ENCODE data around the gene SLC25A5.
A peak's percentile ranks its signal among the peaks of the same experiment; 100 is the strongest.
"Not testable (repeated sequence)": the region's sequence is repeated elsewhere in the genome, so short reads cannot be mapped to it uniquely, and the experiment has no call there.

Gene SLC25A5

DNA sequence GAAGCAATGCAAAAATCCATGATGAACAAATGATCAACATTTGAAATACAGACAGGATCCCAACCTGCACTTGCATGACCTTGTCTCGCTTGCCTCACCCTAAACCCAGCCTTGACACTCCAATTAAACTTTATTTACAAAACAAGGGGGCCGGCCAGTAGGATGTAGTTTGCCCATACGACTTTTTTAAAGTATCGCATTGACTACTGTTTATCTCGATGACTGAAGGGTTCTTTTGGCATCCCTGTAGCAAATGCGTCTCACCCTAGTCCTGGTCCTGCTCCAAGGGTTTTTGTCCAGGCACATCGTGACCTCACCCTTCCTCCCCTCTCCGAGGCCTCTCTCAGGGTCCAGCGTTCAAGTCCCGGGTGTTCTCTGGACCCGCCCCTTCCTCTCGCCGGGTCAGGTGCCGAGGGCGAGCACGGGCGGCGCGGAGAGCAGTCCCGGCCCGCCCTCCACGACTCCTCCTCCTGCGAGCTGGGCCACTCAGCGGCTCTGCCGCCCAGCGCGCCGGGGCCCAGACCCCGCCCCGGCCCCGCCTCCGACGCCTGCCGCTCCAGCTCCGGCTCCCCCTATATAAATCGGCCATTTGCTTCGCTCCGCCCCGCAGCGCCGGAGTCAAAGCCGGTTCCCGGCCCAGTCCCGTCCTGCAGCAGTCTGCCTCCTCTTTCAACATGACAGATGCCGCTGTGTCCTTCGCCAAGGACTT, at the start of gene SLC25A5:
TSS of gene SLC25A5 (plus strand) at position 603 of the 709 bp plus-strand sequence. CDS start at position 675, 72 bp downstream.
- peak; percentile 79 for DNase-seq (ENCODE audit: low spot score)

DNA sequence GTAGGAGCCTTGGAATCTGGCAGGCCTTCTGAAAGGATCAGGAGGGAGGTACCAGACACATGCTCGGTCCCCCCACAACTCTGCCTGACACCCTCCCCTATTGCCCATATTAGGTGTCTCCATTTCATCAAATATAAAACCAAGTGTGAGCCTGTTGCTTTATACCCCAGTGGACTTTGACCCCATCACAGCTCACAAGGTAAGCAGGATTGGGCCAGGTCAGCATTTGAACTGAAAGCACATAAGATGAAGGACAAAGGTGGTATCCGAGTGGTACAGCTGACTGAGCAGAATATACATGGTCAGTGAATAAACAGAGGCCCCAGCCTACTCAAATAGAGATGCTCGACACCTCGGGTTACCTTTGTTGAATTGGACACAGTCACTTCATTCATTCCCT, 49.1 kb upstream of the SLC25A5 start:
- no peak for DNase-seq (ENCODE audit: low spot score)

DNA sequence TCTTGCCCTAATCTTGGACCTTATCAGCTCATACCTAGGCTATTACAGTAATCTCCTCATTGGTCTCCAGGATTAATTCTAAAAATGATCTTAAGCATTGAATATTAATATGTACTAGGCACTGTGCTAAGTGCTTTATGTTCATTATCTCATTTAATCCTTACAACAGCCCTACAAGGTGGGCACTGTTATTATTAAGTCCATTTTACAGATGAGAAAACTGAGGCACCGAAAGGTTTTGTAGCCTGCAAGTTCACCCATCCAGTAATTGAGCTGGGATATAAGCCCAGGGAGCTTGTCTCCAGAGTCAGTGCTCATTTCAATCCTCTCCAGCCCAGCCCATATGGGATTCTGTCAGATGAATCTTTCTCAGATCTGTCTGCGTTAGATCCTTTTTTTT, 48.3 kb upstream of the SLC25A5 start:
- DNase-seq (ENCODE audit: low spot score): no peak

DNA sequence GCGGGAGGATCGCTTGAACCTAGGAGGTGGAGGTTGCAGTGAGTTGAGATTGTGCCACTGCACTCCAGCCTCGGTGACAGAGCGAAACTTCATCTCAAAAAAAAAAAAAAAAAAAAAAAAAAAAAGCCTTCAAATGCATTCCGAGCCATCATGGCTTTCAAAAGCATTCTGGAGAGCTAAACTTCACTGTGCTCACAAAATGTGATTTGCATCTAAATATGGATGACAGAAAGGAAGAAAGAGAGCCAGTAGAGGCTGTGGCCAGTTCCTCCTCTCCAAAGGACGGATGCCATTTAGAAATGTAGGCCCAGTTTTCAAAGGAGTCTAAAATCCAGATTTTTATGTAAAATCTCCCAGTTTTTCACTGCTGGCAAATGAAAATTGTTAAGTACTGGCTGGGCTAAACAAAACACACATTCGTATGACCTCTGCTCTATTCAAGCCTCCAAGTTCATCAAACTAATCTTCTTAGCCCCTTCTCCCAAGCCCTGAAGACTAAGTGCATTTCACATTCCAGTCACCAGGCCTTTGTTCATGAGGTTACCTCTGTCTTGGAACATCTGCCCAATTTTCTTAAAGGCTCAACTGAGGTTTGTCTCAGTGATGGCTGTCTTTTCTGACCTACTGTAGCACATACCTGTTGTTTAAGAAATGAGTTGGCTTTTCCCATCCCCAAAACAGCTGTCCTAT, 47.1 kb upstream of the SLC25A5 start:
- DNase-seq (ENCODE audit: low spot score): no peak

DNA sequence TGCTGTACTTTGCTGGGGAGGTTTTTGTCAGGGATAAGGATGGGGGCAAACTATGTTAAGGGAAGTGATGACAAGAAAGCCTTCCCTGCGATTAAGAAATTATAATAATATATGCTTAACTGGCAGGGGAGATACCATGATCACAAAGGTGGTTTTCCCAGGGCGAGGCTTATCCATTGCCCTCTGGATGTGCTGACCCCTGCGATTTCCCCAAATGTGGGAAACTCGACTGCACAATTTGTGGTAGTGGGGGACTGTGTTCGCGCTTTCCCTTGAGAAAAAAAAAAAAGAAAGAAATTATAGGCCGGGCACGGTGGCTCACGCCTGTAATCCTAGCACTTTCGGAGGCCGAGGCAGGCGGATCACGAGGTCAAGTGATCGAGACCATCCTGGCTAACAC, 44.6 kb upstream of the SLC25A5 start:
- no peak for DNase-seq (ENCODE audit: low spot score)

DNA sequence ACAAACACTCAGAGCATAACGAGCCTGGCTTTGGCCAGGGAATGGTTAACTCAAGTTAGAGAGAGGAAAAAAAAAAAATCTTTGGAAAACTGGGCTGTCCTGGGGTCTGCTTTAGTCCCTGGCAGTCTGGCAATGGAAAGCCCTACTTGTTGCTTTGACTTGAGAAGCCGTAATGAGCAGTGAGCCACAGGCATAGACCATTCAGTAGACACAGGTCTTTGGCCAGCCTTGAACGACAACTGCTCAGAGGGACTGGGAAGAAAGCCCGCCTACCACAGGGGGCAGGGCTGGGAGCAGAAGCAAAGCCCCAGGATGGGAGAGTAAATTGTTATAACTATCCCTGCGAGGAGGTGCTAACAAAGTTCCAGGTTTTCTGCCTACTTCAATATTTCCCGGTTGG, 43.2 kb upstream of the SLC25A5 start:
- no peak for DNase-seq (ENCODE audit: low spot score)

DNA sequence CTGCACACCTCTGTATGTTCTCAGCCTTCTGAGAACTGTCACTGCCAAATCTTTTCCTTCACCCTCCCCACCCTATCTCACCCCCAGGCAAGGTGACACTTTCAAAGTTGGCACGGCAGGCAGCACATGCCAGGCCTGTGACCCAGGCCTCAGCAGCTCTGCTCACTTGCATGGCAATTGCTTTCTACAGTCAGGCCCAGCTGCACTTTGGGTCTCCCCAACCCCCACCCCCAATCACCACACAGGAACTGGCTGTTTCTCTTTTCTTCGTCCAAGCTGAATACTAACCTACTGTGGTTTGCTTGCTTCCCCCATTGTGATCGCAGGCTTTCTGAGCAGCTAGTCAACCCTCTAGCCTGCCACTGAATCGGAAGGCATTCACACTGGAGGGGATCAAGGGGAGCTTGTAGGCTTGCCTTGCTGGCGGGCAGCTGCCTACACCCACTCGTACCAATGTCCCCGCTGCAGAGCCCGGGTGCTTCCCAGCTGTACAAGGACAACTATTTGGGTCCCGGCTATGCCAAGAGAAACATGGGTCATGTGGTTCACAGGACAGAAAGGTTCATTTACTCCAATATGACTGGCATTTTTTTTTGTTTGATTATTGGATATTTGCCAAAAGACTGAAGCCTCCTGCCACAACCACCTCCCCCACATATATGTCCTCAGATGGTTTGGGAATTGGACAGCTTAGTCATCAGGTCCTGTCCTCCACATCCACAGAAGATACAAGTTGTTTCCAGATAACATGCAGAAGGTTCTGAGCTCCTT, 41.0 kb upstream of the SLC25A5 start:
- no peak for DNase-seq (ENCODE audit: low spot score)

DNA sequence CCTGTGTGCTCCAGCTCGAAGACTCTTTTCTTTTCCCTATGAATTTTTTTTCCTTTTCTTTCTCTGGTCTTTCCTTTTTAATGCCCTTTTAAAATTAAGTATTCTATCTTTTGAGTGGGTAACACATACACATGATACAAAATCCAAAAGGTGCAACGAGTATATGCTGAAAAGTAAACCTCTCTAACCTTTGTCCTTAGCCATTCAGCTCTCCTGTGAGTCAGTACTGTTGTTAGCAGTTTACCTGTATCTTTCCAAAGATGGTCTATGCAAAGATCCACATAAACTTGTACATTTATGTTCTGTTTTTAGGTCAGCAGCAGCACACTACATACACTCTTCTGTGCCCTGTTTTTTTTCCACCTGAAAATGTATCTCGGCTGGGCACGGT, 40.5 kb upstream of the SLC25A5 start:
- no peak for DNase-seq (ENCODE audit: low spot score)

- DNase-seq (ENCODE audit: low spot score): no peak
Observed at GRCh38 chrX:119429471-119429870, 38.8 kb upstream of the SLC25A5 start.

DNA sequence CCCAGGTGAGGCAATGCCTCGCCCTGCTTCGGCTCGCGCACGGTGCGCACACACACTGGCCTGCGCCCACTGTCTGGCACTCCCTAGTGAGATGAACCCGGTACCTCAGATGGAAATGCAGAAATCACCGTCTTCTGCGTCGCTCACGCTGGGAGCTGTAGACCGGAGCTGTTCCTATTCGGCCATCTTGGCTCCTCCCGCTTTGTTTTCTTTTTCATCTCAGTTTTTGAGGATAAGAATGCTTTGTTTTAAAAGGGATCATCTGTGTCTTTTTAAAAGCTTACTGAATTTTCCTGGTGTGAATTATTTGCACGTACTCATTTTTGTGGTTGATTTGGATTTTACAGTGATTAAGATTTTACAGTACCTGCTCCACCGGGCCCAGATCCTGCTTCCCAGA, 26.9 kb upstream of the SLC25A5 start:
- DNase-seq (ENCODE audit: low spot score): not testable (repeated sequence)

DNA sequence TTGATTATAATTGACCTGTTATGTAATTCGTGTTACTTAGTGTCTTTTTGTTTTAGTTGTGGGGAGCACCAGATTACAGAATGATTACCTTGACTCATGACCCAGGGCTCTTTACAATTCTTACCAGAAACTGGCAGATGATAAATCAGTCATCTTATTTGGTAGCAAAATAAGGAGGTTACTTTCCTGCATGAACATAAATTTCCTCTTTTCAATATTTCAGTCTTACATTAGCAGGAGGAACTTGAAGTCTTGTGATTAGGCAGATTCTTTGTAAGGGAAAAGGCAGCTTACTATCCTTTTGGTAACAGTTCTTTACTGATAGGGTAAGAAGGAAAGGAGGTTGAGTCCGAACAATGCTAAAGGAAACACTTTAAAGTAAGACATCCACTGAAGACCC, 26.0 kb upstream of the SLC25A5 start:
- no peak for DNase-seq (ENCODE audit: low spot score)

DNA sequence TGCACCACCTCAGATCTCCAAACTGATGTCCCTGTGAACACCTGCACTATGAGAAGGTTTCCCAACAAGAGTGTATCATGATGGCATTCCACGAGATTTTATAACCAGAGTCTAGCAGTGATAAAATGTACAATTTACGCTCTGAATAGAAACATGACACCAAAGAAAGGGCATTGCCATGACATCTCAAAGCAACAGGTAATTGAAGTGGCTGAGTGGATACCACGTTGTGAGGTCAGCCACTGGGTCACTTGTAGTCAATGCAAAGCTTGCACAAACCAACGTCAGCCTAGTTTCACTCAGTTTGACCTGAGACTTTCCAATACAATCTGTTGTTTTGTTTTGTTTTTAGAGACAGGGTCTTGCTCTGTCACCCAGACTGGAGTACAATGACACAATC, 15.0 kb upstream of the SLC25A5 start:
- DNase-seq (ENCODE audit: low spot score): no peak

DNA sequence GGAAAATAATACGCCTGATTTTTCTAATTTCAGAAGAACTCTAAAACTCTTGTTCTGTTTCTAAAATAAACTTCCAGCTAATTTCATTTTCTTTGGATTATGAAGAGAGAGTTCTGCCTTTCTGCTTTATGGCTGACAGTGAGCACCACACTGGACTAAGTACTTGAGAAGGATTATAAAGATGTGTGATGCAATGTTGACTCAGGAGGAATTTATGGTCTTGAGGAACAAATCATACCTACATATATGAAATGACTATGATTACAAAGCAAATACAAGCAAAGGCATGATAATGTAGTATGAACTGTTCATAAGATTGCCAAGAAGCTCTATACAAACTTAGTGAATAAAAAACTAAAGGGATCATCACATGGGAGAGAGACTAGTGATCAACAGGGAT, 13.0 kb upstream of the SLC25A5 start:
- DNase-seq (ENCODE audit: low spot score): no peak

DNA sequence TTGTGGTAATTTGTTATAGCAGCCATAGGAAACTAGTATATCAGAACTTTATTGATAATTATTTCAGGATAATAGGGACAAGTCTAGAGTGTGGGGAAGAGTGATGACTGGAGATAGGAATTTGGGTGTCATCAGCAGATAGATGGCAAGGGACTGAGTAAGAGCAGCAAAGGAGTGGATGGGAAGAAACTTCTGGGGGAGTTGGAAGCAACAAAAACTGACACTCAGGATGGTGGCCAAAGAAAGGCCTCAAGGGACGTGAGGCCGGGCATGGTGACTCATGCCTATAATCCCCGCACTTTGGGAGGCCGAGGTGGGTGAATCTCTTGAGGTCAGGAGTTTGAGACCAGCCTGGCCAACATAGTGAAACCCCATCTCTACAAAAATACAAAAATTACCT, 9.1 kb upstream of the SLC25A5 start:
- DNase-seq (ENCODE audit: low spot score): no peak

DNA sequence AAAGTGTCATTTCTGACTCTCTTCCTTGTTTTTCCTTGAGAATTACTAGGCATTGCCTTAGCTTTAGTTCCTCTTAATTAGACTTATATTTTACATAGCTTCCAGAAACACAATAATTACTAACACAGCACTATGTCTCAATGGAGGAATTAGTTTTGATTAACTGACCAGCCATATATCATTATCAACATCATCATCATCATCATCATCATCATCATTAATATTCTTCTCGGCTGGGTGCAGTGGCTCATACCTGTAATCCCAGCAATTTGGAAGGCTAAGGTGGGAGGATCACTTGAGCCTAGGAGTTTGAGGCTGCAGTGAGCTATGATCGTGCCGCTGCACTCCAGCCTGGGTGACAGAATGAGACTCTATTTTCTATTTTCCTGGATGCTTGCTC, 2.7 kb upstream of the SLC25A5 start:
- no peak for DNase-seq (ENCODE audit: low spot score)

- no peak for DNase-seq (ENCODE audit: low spot score)
Observed at GRCh38 chrX:119466970-119467369, 1.3 kb upstream of the SLC25A5 start.

- no peak for DNase-seq (ENCODE audit: low spot score)
Observed at GRCh38 chrX:119467433-119467832, 811 bp upstream of the SLC25A5 start.

DNA sequence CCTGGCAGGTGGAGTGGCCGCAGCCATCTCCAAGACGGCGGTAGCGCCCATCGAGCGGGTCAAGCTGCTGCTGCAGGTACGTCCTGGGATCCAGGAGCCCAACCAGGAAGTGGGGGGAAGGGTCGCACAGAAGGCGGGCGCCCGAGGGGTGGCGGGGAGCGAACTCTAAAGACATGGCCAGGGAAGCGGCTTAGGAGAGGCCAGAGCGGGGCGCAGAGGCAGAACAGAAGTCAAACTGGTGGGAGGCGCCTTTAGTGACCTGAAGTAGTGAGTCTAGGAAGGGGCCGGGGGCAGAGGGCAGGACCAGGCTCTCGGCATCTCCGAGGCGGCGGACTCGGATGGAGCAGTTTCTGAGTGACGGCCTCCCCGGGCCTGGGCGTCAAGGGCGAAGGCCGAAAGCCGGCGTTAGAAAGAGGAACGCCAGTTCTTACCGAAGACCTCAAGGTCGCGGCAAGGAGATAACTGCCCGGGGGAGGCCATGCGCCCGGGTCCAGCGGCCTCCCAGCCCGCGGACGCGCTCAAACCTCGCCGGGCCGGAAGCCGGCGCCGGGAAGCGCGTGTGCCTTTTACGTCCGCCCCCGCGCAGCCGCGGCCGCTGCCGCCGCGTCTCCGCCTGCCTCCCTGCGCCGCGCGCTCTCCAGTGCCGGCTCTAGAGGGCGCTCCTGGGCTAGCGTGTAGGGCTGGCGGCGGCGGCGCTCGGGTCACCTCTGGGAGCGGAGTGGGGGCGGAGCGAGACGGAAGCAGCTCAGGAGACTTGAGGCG, 488 bp downstream of the SLC25A5 start:
- DNase-seq (ENCODE audit: low spot score): peak; percentile 86

DNA sequence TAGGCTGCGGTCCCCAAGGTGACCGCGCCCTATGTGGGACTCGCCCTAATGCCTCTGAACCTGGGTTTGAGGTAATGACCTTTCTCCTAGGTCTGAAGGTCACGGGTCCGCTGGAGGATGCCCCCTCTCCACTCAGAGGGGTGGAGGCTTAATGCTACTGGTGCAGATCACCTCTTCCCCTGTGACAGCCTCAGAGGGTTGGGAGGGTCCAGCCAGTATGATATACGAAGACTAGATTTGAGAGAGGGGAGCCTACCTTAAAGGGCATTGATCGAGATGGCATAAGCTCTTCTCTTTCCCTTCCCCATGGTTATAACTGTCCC, 1.0 kb downstream of the SLC25A5 start:
- no peak for DNase-seq (ENCODE audit: low spot score)

DNA sequence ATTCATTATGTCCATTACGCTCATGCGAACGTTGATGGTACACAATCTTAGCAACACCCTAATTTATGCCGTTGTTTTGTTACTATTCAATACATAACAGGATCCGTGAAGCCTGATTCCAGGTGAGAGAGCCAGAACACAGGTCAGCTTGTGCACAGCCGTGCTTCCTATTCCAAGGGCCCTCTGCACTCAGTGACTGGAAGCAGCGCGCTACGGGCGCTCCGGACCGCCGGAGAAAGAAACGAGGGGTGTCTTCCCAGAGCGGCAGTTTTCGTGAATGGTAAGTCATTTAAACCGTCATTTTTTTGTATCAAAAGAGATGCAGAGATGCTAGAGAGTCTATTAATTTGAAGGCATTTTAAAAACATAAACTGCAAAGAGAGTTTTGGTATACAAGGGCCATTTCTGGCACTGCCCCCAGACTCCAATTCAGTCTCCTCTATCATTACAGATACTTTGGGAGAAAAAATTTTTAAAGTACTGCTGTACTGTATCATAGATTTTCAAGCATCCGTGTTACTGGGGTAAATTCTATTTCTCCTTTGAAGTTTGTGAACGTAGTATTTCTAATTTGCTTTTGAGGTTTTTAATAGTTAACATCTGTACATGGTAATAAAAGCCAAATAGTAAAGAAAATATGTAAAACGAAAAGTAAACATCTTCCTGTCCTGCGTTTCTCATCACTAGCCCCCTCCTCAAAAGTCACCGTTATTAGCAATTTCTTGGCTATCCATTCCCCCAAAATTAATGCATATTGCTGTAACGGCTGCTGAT, 6.6 kb downstream of the SLC25A5 start:
- no peak for DNase-seq (ENCODE audit: low spot score)

GRCh38 chrX:119475389-119476101, 7.3 kb downstream of the SLC25A5 start:
- DNase-seq (ENCODE audit: low spot score): no peak

All from CD4-positive, alpha-beta T cell treated with Interleukin-15 for 4 hours (primary cell).